Mucosa of stomach (tissue), 1 donor: ENCODE measurements around the gene ZFAND3.
"Not testable (repeated sequence)": the region's sequence is repeated elsewhere in the genome, so short reads cannot be mapped to it uniquely, and the experiment has no call there.

Experiments used
- H3K27me3 ChIP-seq: one replicate; pipeline ENCODE4 v1.7.0; 2013; ENCODE audit warnings: mild to moderate bottlenecking, low read length; ENCODE audit not compliant: control insufficient read depth, insufficient read depth
- H3K36me3 ChIP-seq: one replicate; pipeline ENCODE4 v1.7.0; 2013; ENCODE audit warnings: low read length; ENCODE audit not compliant: control insufficient read depth, insufficient read depth
- H3K4me1 ChIP-seq: one replicate; pipeline ENCODE4 v1.7.0; 2013; ENCODE audit warnings: mild to moderate bottlenecking, low read length; ENCODE audit not compliant: control insufficient read depth, insufficient read depth
- H3K4me3 ChIP-seq: one replicate; pipeline ENCODE4 v1.7.0; 2013; ENCODE audit warnings: low read length
- H3K9ac ChIP-seq: one replicate; pipeline ENCODE4 v1.7.0; 2013; ENCODE audit warnings: mild to moderate bottlenecking, low read length, moderate library complexity
- H3K9me3 ChIP-seq: one replicate; pipeline ENCODE4 v1.7.0; 2013; ENCODE audit warnings: mild to moderate bottlenecking, low read length, moderate library complexity; ENCODE audit not compliant: control insufficient read depth
- donor health status: Pancreatic carcinoma.

ZFAND3 gene

DNA sequence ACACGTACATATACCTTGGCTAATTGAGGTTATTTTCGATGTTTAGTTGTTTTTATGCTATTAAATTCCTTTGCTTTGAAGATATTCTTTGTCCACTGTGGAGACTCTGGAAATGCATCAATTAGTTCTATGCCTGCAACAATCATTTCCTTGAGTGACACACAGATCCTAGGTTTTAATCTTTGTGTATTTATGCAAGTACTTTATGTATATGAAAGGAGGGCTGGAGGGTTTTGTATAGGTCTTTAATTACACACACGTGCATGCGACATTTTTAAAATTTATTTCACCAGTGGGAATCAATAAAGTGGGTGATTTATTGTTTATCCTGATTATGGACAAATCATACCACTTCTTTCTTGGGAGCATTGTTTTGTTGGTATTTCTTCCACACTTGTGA, 57.3 kb downstream of the ZFAND3 start:
- H3K4me1 ChIP-seq, result no peaks in the 10 kb centered on the region
- H3K9me3 ChIP-seq, result no peaks in the 10 kb centered on the region
- no peak overlapping the region for H3K4me3 ChIP-seq
- no peaks in the 10 kb centered on the region for H3K36me3 ChIP-seq
- no peaks in the 10 kb centered on the region for H3K27me3 ChIP-seq
- H3K9ac ChIP-seq, result no peak overlapping the region

DNA sequence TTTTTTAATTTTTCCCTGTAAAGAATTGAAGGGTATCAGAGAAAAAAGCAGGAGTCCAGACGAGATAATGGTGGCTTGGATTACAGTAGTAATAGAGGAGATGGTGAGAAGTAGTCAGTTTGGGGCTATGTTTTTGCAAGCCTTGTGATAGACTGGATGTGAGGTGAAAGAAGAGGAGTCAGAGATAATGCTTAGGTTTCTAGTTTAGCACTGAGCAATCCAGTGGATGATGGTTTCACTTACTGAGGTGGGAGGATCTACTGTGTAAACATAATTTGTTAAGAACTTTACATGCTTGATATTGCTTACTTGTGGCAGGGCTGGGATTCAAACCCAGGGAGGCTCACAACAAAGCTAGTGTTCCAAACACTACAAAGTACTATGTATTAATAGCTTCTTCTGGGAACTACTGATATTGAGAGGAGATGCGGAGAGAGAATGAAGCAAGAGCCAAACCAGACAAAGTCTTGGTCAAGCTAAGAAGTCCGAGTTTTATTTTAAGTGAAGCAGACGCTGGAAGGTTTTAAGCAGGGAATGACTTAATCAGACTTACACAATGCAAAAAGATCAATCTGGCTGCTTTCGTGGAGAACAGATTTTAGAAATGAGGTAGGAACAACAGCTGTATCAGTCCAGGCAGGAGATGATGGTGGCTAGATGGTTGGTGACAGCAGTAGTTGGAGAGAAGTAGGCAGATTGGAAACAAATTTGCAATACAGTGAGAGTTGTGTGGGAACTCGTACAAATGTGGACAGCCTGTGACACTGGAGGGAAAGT, 58.0 kb downstream of the ZFAND3 start:
- Histone ChIP-seq H3K9ac (no peak overlapping the region), H3K27me3 (no peaks in the 10 kb centered on the region), H3K4me3 (no peak overlapping the region), H3K9me3 (no peaks in the 10 kb centered on the region), H3K4me1 (no peaks in the 10 kb centered on the region), H3K36me3 (no peaks in the 10 kb centered on the region)

DNA sequence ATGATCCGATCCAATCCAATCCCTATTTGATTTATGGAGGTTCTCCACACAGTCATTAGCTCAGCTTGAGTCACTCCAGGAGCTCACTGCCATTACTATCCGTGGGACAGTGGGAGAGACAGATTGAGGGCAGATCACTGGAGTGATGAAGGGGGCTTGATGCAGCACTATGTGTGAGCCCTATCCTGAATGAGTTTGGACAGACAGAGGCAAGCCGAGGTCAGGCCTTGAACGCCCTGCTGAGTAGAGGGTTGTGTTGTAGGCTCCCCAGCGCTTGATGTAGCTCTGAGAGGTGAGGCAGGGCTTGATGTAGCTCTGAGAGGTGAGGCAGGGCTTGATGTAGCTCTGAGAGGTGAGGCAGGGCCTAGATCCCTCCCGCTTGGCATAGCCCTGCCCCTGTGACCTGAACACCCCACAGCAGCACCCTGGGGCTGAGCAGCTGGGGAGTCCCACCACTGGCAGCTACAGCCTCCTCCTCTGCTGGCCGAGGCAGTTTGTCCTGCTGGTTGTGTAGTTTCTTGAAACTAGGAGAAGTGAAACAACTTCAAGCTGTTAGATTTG, 58.7 kb downstream of the ZFAND3 start:
- no peaks in the 10 kb centered on the region for H3K36me3 ChIP-seq
- H3K9ac ChIP-seq, result no peak overlapping the region
- H3K27me3 ChIP-seq, result no peaks in the 10 kb centered on the region
- no peaks in the 10 kb centered on the region for H3K9me3 ChIP-seq
- no peak overlapping the region for H3K4me3 ChIP-seq
- H3K4me1 ChIP-seq, result peaks cover 5% of the 10 kb centered on the region

DNA sequence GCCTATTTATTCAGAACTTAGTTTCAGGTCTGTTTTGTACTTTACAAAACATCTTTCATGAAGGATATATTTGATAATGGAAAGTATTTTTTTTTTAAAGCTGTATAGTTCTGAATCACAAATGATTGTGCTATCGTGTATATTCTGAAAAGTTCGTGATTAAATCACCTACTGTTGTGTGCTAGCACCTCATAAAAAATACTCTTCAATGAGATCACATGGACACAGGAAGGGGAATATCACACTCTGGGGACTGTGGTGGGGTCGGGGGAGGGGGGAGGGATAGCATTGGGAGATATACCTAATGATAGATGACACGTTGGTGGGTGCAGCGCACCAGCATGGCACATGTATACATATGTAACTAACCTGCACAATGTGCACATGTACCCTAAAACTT, 61.1 kb downstream of the ZFAND3 start:
- H3K36me3 ChIP-seq, H3K4me1 ChIP-seq, H3K4me3 ChIP-seq, H3K9me3 ChIP-seq, H3K27me3 ChIP-seq, H3K9ac ChIP-seq: not testable (repeated sequence)

DNA sequence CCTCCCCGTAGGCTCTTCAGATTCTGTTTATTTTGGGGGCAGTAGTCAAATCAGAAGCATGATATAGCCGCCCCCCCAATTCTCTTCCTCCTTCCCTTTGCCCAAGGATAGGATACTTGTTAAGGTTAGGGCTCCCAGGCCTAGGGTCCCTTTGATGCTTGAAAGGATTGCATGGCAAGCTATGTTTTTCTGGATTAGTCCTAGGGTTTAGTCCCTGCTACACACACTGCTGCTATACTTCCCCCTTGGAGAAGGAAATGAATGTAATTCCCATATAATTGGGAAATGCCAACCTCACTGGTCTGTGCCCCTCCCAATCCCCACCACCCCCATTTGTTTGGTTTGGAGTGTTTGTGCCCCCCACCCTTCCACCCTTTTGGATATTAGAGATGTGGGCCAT, 62.8 kb downstream of the ZFAND3 start:
- no peak overlapping the region for H3K9ac ChIP-seq

DNA sequence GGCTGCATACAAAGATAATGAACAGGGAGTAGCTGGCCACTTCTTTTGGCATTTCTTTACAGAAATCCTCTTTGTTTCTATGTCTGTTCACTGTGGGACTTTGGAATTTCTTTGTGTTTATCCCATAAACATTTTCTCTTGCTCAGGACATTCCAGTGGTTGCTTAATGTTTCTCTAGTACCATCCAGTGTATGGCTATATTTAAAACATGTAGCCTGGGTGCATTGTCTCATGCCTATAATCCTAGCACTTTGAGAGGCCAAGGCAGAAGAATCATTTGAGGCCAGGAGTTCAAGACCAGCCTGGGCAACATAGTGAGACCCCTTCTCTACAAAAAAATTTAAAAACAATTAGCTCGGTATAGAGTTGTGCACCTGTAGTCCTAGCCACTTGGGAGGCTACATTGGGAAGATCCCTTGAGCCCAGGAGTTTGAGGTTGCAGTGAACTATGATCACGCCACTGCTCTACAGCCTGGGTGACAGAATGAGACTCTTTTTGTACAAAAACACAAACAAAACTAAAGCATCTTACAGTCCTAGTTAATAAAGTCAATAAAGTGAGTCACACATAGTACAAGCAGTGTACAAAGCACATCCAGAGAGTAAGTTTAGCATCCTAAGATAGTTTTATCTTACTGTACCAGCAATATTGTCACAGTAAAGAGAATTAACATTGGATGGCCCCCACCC, 63.3 kb downstream of the ZFAND3 start:
- Histone ChIP-seq H3K4me1 (peaks cover 5% of the 10 kb centered on the region), H3K4me3 (no peak overlapping the region)

More for the DNA sequence above, 62.8 kb downstream of the ZFAND3 start:
- H3K4me1 ChIP-seq, result peaks cover 5% of the 10 kb centered on the region
- no peaks in the 10 kb centered on the region for H3K9me3 ChIP-seq
- H3K4me3 ChIP-seq, result no peak overlapping the region
- H3K36me3 ChIP-seq, result no peaks in the 10 kb centered on the region
- H3K27me3 ChIP-seq, result no peaks in the 10 kb centered on the region

DNA sequence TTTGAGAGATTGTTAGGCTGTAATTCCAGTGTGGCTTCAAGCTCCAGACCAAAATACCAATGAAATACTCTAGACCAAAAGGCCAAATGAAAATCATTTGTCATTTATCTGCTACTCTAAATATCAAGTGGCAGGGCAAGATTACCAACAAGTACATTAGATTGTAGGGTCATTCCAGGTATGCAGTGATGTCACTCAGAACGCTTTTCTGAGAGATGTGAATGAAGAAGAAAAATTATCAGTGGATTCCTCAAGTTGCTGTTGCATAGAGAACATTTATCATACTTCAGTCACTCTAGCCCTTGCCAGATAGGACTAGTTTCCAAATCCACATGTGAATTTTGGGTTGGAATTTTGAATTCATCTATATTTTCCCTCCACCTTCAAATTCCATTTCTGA, 65.0 kb downstream of the ZFAND3 start:
- H3K36me3 ChIP-seq, result no peaks in the 10 kb centered on the region
- no peaks in the 10 kb centered on the region for H3K27me3 ChIP-seq
- no peaks in the 10 kb centered on the region for H3K9me3 ChIP-seq
- H3K4me3 ChIP-seq, result no peak overlapping the region
- peaks cover 15% of the 10 kb centered on the region for H3K4me1 ChIP-seq
- no peak overlapping the region for H3K9ac ChIP-seq

More for the DNA sequence above, 63.3 kb downstream of the ZFAND3 start:
- Histone ChIP-seq H3K36me3 (no peaks in the 10 kb centered on the region), H3K9me3 (no peaks in the 10 kb centered on the region), H3K9ac (no peak overlapping the region), H3K27me3 (no peaks in the 10 kb centered on the region)

DNA sequence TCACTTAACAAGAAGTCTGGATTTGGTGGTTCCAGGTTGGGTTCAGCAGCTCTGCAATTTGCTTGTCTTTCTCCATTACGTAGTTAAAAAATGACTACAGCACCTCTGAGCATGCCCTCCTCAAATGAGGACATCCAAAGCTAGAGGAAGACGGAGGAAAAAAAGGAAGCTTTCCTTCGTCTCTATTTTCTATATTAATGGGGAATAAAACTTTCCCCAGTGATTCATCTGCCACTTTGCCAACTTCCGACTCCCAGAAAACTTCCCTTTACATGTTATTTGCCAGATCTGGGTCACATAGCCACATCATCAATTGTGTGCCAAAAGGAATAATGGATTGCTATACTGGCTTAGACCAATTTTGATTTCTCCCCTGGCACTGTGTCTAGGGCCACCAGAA, 69.5 kb downstream of the ZFAND3 start:
- Histone ChIP-seq H3K9me3 (no peaks in the 10 kb centered on the region), H3K36me3 (no peaks in the 10 kb centered on the region), H3K9ac (no peak overlapping the region), H3K4me1 (peaks cover 19% of the 10 kb centered on the region), H3K27me3 (no peaks in the 10 kb centered on the region), H3K4me3 (no peak overlapping the region)

DNA sequence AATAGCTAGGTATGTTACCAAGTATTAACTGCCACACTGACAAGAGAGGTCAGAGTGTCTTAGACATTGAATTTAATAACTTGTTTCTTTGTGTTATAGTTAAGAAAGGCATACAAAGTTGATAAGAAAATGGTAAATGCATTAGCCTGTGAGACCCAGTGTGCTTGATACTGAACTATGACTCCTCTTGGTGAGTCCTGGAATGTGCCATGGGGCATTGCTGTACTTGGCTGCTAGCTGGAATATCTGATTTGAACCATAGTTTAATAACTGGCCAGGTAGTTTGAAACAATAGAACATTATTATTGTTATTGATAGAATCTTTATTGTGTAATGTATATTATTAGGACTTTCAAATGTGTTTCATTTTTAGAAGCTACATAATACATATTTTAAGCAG, 70.0 kb downstream of the ZFAND3 start:
- no peaks in the 10 kb centered on the region for H3K36me3 ChIP-seq

DNA sequence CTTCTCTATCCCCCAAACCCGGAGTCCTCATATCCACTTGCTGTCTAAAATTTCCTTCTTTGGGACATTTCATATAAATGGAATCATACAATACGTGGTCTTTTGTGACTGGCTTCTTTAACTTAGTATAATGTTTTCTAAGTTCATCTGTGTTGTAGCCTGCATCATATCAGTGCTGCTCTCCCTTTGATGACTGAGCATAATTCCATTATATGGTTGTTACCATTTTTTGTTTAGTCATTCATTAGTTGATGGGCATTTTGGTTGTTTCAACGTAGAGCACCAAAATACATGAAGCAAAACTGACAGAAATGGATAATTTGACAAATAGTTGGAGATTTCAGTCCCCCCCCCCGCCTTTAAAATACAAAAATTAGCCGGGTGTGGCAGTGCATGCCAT, 71.5 kb downstream of the ZFAND3 start:
- Histone ChIP-seq H3K4me3 (no peak overlapping the region), H3K9me3 (no peaks in the 10 kb centered on the region), H3K27me3 (no peaks in the 10 kb centered on the region), H3K4me1 (peaks cover 19% of the 10 kb centered on the region), H3K36me3 (no peaks in the 10 kb centered on the region), H3K9ac (no peak overlapping the region)

More for the DNA sequence above, 70.0 kb downstream of the ZFAND3 start:
- Histone ChIP-seq H3K9ac (no peak overlapping the region), H3K4me1 (peaks cover 19% of the 10 kb centered on the region), H3K4me3 (no peak overlapping the region), H3K27me3 (no peaks in the 10 kb centered on the region), H3K9me3 (no peaks in the 10 kb centered on the region)

DNA sequence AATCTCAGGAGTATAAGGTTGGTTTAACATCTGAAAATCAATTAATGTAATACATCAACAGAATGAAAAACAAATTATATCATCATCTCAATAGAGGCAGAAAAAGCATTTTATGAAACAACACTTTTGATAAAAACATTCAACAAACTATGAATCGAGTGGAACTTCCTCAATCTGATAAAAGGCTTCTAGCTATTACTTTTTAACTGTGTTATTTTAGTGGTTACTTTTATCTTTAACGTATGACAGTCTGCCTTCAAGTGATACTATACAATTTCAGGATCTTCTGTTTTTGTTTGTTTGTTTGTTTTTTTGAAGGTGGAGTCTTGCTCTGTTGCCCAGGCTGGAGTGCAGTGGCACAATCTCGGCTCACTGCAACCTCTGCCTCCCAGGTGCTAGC, 73.7 kb downstream of the ZFAND3 start:
- Histone ChIP-seq H3K36me3 (no peaks in the 10 kb centered on the region), H3K27me3 (no peaks in the 10 kb centered on the region), H3K4me3 (no peak overlapping the region), H3K4me1 (peaks cover 19% of the 10 kb centered on the region), H3K9me3 (no peaks in the 10 kb centered on the region), H3K9ac (no peak overlapping the region)

DNA sequence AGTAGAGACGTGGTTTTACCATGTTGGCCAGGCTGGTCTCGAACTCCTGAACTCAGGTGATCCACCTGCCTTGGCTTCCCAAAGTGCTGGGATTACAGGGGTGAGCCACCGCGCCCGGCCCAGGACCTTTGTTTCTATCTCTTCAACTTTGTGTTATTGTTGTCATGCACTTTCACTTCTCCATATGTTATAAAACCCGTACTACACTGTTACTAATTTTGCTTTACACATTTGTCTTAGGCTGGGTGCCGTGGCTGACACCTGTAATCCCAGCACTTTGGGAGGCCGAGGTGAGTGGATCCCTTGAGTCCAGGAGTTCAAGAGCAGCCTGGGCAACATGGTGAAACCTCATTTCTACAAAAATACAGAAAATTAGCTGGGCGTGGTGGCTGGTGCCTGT, 74.2 kb downstream of the ZFAND3 start:
- not testable (repeated sequence) for H3K27me3 ChIP-seq

More for the DNA sequence above, 74.2 kb downstream of the ZFAND3 start:
- not testable (repeated sequence) for H3K36me3 ChIP-seq, H3K4me3 ChIP-seq, H3K9ac ChIP-seq, H3K9me3 ChIP-seq
- peaks cover 17% of the 10 kb centered on the region for H3K4me1 ChIP-seq
